Measurements from ENCODE around the gene STK4. TPM values are rescaled to one million over a fixed set of nuclear protein-coding genes. Genes with fewer than 3 reads are reported as not detected.
"Not testable (repeated sequence)": the region's sequence is repeated elsewhere in the genome, so short reads cannot be mapped to it uniquely, and the experiment has no call there.

The STK4 gene
- total and polyA plus RNA-seq, 2 experiments from 2014 or later = 16.0 to 19.1 TPM

- no peak for TF ChIP-seq CTCF (IDR thresholded peaks at IDR 0.05; ENCODE audit: low read depth, low read length)
- H3K27me3 ChIP-seq = no peaks in the 10 kb centered on the region
- peak in 1 of 2 donors; percentile 61 for DNase-seq (ENCODE audit: low read depth in 1 of 2, low spot score in 1 of 2)
- H3K9me3 ChIP-seq (ENCODE audit: low read depth) = no peaks in the 10 kb centered on the region
- H3K4me3 ChIP-seq = no peak overlapping the region
- H3K27ac ChIP-seq = no peak overlapping the region
- peaks cover 20% of the 10 kb centered on the region for H3K4me1 ChIP-seq (ENCODE audit: low read depth)
- H3K36me3 ChIP-seq = no peaks in the 10 kb centered on the region
These were observed 52.9 kb downstream of the STK4 start for GRCh38 chr20:45019027-45019761.

- Histone ChIP-seq H3K27me3 (no peaks in the 10 kb centered on the region), H3K4me1 (ENCODE audit: low read depth) (peaks cover 20% of the 10 kb centered on the region), H3K9me3 (ENCODE audit: low read depth) (no peaks in the 10 kb centered on the region), H3K4me3 (no peak overlapping the region), H3K36me3 (peaks cover under 1% of the 10 kb centered on the region), H3K27ac (no peak overlapping the region)
- TF ChIP-seq CTCF (IDR thresholded peaks at IDR 0.05; ENCODE audit: low read depth, low read length) = no peak
- DNase-seq (ENCODE audit: low read depth in 1 of 2, low spot score in 1 of 2) = peak in 1 of 2 donors; percentile 3
These were observed 53.4 kb downstream of the STK4 start for GRCh38 chr20:45019762-45020123.

GRCh38 chr20:45020236-45020886 lies 54.0 kb downstream of the STK4 start:
- TF ChIP-seq CTCF (IDR thresholded peaks at IDR 0.05; ENCODE audit: low read depth, low read length) = no peak
- no peak overlapping the region for H3K4me3 ChIP-seq
- no peaks in the 10 kb centered on the region for H3K9me3 ChIP-seq (ENCODE audit: low read depth)
- H3K27me3 ChIP-seq = no peaks in the 10 kb centered on the region
- H3K36me3 ChIP-seq = peaks cover 6% of the 10 kb centered on the region
- DNase-seq (ENCODE audit: low read depth in 1 of 2, low spot score in 1 of 2) = peak in 1 of 2 donors; percentile 54
- peaks cover 17% of the 10 kb centered on the region for H3K4me1 ChIP-seq (ENCODE audit: low read depth)
- no peak overlapping the region for H3K27ac ChIP-seq

- no peak for TF ChIP-seq CTCF (IDR thresholded peaks at IDR 0.05; ENCODE audit: low read depth, low read length)
- Histone ChIP-seq H3K27me3 (no peaks in the 10 kb centered on the region), H3K4me3 (no peak overlapping the region), H3K27ac (no peak overlapping the region), H3K36me3 (peaks cover 13% of the 10 kb centered on the region), H3K4me1 (ENCODE audit: low read depth) (peaks cover 6% of the 10 kb centered on the region), H3K9me3 (ENCODE audit: low read depth) (no peaks in the 10 kb centered on the region)
- no peak for DNase-seq (ENCODE audit: low read depth in 1 of 2, low spot score in 1 of 2)
These were observed 55.3 kb downstream of the STK4 start for GRCh38 chr20:45021631-45022030.

- DNase-seq (ENCODE audit: low read depth in 1 of 2, low spot score in 1 of 2); H3K4me1 ChIP-seq (ENCODE audit: low read depth); H3K27ac ChIP-seq; H3K27me3 ChIP-seq; H3K4me3 ChIP-seq; H3K9me3 ChIP-seq (ENCODE audit: low read depth): not testable (repeated sequence)
- H3K36me3 ChIP-seq = peaks cover 14% of the 10 kb centered on the region
These were observed 56.8 kb downstream of the STK4 start for GRCh38 chr20:45023140-45023539.

DNA sequence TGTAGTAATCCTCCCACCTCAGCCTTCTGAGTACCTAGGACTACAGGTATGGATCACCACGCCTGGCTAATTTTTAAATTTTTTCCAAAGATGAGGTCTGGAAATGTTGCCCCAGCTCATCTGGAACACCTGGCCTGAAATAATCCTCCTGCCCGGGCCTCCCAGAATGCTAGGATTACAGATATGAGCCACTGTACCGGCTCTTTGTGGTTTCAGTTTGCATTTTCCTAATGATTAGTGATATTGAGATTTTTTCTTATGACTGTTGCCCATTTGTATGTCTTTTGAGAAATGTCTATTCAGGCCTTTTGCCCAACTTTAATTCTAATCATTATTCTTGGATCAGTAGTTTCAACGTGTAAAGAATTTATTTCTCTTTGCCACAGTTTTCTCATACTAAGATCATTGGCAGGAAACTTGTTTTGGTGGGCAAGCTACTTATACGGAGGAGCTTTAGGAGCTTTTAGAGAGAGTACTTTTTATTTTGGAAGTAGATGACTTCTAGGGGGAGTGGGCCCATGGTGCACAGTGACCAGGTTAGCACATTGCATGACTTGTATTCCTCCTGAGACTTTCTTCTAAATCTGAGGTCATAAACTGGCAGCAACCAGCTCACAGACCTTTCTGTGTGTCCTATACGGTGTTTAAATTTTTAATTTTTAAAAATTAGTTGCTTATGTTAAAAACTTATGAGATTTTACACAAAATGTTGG lies 62.3 kb downstream of the STK4 start:
- H3K4me3 ChIP-seq = no peak overlapping the region
- no peaks in the 10 kb centered on the region for H3K9me3 ChIP-seq (ENCODE audit: low read depth)
- no peak for TF ChIP-seq CTCF (IDR thresholded peaks at IDR 0.05; ENCODE audit: low read depth, low read length)
- peaks cover 14% of the 10 kb centered on the region for H3K36me3 ChIP-seq
- no peaks in the 10 kb centered on the region for H3K4me1 ChIP-seq (ENCODE audit: low read depth)
- DNase-seq (ENCODE audit: low read depth in 1 of 2, low spot score in 1 of 2) = no peak
- no peaks in the 10 kb centered on the region for H3K27me3 ChIP-seq
- H3K27ac ChIP-seq = no peak overlapping the region

Measured in cardiac muscle cell (in vitro differentiated cells and primary cell).